NCI-H2196 treated with DMSO at 0.1 percent for 48 hours (cell line): ENCODE measurements around the gene AREG.

Experiments
- DNase-seq: peaks from one replicate; lab custom pipeline; 2025; ENCODE audit not compliant: unreplicated experiment; lab: John Stamatoyannopoulos, UW

AREG gene

GRCh38 chr4:74504212-74504611 is 59.3 kb downstream of the AREG start:
- no peak for DNase-seq
